Ishikawa (cell line): Measurements from ENCODE around the gene ATF3.

Experiments
- CEBPB ChIP-seq: IDR thresholded peaks from 2 replicates; pipeline ENCODE4 v1.6.1; 2012
- CREB1 ChIP-seq: IDR thresholded peaks from 2 replicates; pipeline ENCODE4 v1.6.1; 2012; ENCODE audit warnings: low read depth
- EGR1 ChIP-seq: IDR thresholded peaks from 2 replicates; pipeline ENCODE4 v1.6.1; 2012
- EP300 ChIP-seq: IDR thresholded peaks from 2 replicates; pipeline ENCODE4 v1.6.1; 2012; ENCODE audit warnings: borderline replicate concordance
- FOXM1 ChIP-seq: IDR thresholded peaks from 2 replicates; pipeline ENCODE4 v1.6.1; 2012; ENCODE audit warnings: low read depth, borderline replicate concordance
- NFIC ChIP-seq: IDR thresholded peaks from 2 replicates; pipeline ENCODE4 v1.6.1; 2012
- RAD21 ChIP-seq: IDR thresholded peaks from 2 replicates; pipeline ENCODE4 v1.6.1; 2012; ENCODE audit warnings: low read depth
- TAF1 ChIP-seq: IDR thresholded peaks from 2 replicates; pipeline ENCODE4 v1.6.1; 2012; ENCODE audit warnings: low read depth, mild to moderate bottlenecking
- TCF12 ChIP-seq: IDR thresholded peaks from 2 replicates; pipeline ENCODE4 v1.6.1; 2012; ENCODE audit warnings: low read depth
- TEAD4 ChIP-seq: IDR thresholded peaks from 2 replicates; pipeline ENCODE4 v1.6.1; 2012
- YY1 ChIP-seq: IDR thresholded peaks from 2 replicates; pipeline ENCODE4 v1.6.1; 2012; ENCODE audit warnings: low read depth
- ZBTB7A ChIP-seq: IDR thresholded peaks from 2 replicates; pipeline ENCODE4 v1.6.1; 2012; ENCODE audit warnings: low read depth
- TF ChIP-seq, protein P1 (sequence below): IDR thresholded peaks from 2 replicates; pipeline ENCODE4 v1.6.1; 2012; ENCODE audit warnings: low read depth, mild to moderate bottlenecking
- TF ChIP-seq, protein P2 (sequence below): IDR thresholded peaks from 2 replicates; pipeline ENCODE4 v1.6.1; 2012
- TF ChIP-seq, protein P3 (sequence below): IDR thresholded peaks from 2 replicates; pipeline ENCODE4 v1.6.1; 2012

The ATF3 gene

DNA sequence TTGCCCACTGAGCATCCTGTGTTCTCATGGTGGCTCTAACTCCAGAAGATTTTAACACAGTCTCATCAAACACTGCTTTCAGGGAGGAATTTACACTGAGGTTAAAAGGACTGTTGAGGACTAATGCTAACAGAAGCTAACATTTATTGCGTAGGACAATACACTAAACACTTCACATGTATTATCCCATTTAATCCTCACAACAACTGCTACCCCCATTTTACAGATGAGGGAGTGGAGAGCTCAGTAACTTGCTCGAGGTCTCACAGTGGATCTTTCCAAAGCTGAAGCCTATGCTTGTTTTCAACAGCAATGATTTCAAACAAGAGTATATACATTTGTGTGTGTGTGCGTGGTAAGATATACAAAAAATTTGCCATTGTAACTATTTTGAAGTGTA lies 13.9 kb downstream of the ATF3 start:
- no peak for TF ChIP-seq FOXM1
- TF ChIP-seq YY1: no peak
- no peak for TF ChIP-seq ZBTB7A
- TF ChIP-seq, protein P1, sequence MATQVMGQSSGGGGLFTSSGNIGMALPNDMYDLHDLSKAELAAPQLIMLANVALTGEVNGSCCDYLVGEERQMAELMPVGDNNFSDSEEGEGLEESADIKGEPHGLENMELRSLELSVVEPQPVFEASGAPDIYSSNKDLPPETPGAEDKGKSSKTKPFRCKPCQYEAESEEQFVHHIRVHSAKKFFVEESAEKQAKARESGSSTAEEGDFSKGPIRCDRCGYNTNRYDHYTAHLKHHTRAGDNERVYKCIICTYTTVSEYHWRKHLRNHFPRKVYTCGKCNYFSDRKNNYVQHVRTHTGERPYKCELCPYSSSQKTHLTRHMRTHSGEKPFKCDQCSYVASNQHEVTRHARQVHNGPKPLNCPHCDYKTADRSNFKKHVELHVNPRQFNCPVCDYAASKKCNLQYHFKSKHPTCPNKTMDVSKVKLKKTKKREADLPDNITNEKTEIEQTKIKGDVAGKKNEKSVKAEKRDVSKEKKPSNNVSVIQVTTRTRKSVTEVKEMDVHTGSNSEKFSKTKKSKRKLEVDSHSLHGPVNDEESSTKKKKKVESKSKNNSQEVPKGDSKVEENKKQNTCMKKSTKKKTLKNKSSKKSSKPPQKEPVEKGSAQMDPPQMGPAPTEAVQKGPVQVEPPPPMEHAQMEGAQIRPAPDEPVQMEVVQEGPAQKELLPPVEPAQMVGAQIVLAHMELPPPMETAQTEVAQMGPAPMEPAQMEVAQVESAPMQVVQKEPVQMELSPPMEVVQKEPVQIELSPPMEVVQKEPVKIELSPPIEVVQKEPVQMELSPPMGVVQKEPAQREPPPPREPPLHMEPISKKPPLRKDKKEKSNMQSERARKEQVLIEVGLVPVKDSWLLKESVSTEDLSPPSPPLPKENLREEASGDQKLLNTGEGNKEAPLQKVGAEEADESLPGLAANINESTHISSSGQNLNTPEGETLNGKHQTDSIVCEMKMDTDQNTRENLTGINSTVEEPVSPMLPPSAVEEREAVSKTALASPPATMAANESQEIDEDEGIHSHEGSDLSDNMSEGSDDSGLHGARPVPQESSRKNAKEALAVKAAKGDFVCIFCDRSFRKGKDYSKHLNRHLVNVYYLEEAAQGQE: no peak

DNA sequence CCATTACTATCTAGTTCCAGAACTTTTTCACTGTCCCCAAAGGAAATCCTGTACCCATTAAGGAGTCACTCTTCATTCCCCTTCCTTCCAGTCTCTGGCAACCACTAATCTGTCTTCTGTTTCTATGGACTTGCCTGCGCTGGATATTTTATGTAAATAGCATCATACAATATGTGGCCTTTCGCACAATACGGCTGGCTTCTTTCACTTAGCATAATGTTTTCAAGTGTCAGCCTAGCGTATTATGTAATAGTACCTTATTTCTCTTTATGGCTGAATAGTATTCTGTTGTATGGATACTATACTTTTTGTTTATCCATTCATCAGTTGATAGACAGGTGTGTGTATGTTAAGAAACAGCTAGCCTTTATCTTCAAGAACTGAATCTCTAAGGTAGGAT lies 14.3 kb downstream of the ATF3 start:
- TF ChIP-seq NFIC (no peak), CEBPB (no peak), CREB1 (no peak), FOXM1 (no peak), RAD21 (no peak), YY1 (no peak)
- TF ChIP-seq, protein P2, sequence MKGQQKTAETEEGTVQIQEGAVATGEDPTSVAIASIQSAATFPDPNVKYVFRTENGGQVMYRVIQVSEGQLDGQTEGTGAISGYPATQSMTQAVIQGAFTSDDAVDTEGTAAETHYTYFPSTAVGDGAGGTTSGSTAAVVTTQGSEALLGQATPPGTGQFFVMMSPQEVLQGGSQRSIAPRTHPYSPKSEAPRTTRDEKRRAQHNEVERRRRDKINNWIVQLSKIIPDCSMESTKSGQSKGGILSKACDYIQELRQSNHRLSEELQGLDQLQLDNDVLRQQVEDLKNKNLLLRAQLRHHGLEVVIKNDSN: no peak

DNA sequence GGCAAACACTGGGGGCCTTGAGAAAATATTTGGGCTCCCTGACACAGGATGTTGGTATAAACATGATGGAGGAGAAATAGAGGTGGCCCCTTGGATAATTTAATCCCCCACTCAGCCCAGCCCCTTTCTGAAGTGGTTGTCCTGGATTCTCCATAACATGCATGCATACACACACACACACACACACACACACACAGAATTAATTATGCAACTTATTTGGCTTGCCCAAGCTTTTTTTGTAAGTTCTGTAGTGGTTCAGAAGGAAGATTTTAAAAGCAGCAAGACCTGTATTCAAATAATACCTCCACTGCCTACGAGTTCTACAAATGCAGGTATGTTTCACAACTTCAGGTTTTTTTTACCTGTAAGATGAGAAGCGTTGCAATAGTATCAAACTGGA lies 15.0 kb downstream of the ATF3 start:
- no peak for TF ChIP-seq FOXM1
- TF ChIP-seq, protein P3, sequence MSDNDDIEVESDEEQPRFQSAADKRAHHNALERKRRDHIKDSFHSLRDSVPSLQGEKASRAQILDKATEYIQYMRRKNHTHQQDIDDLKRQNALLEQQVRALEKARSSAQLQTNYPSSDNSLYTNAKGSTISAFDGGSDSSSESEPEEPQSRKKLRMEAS: no peak
- TF ChIP-seq, protein P1: no peak
- TF ChIP-seq NFIC: no peak
- TF ChIP-seq YY1: no peak
- TF ChIP-seq TAF1: no peak
- no peak for TF ChIP-seq CREB1
- TF ChIP-seq, protein P2: no peak

DNA sequence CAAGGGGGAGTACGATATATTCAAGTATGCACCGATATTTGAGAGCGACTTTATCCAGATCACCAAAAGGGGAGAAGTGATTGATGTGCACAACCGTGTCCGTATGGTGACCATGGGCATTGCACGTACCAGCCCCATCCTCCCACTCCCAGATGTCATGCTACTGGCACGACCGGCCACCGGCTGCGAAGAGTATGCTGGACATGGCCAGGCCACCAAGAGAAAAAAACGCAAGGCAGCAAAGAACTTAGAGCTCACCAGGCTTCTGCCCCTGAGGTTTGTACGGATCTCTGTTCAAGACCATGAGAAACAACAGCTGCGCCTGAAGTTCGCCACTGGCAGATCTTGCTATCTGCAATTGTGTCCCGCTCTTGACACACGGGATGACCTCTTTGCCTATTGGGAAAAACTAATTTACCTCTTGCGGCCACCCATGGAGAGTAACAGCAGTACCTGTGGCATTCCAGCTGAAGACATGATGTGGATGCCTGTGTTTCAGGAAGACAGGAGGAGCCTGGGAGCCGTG lies 16.5 kb downstream of the ATF3 start:
- TF ChIP-seq TCF12: no peak
- TF ChIP-seq CEBPB: no peak
- TF ChIP-seq RAD21: no peak
- TF ChIP-seq NFIC: no peak
- no peak for TF ChIP-seq TAF1
- TF ChIP-seq TEAD4: no peak
- TF ChIP-seq CREB1: no peak
- no peak for TF ChIP-seq ZBTB7A
- no peak for TF ChIP-seq EGR1
- TF ChIP-seq, protein P3: no peak
- TF ChIP-seq, protein P1: no peak
- TF ChIP-seq, protein P2: no peak
- TF ChIP-seq EP300: no peak
- TF ChIP-seq YY1: no peak
- no peak for TF ChIP-seq FOXM1
